ENCODE measurements around the gene SLC5A4.

DNA sequence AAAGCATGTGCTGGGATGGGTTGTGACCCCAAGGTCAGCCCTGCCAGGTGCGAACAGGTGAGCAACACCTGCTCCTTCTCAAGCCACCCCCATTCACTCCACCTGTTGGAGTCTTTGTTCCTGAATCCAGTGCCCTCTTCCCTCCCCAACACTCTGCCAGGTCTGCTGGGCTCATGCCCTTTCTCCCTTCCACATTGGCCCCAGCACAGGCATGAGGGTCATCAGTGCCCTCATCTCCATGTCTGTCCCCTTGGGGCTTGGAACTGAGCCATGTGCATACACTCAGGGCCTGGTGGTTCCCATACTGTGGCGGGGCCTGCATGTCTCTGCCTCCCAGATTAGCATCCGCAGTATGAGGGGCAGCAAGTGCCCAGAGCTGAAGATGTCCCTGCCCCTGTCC lies 69.3 kb downstream of the SLC5A4 start:
- no peak for TF ChIP-seq RAD21 (IDR thresholded peaks at IDR 0.05; ENCODE audit: low read depth)
- no peak for TF ChIP-seq NFIC (IDR thresholded peaks at IDR 0.05)
- TF ChIP-seq, protein P1, sequence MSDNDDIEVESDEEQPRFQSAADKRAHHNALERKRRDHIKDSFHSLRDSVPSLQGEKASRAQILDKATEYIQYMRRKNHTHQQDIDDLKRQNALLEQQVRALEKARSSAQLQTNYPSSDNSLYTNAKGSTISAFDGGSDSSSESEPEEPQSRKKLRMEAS (IDR thresholded peaks at IDR 0.05) = no peak
- TF ChIP-seq EP300 (IDR thresholded peaks at IDR 0.05; ENCODE audit: borderline replicate concordance) = no peak
- TF ChIP-seq, protein P2, sequence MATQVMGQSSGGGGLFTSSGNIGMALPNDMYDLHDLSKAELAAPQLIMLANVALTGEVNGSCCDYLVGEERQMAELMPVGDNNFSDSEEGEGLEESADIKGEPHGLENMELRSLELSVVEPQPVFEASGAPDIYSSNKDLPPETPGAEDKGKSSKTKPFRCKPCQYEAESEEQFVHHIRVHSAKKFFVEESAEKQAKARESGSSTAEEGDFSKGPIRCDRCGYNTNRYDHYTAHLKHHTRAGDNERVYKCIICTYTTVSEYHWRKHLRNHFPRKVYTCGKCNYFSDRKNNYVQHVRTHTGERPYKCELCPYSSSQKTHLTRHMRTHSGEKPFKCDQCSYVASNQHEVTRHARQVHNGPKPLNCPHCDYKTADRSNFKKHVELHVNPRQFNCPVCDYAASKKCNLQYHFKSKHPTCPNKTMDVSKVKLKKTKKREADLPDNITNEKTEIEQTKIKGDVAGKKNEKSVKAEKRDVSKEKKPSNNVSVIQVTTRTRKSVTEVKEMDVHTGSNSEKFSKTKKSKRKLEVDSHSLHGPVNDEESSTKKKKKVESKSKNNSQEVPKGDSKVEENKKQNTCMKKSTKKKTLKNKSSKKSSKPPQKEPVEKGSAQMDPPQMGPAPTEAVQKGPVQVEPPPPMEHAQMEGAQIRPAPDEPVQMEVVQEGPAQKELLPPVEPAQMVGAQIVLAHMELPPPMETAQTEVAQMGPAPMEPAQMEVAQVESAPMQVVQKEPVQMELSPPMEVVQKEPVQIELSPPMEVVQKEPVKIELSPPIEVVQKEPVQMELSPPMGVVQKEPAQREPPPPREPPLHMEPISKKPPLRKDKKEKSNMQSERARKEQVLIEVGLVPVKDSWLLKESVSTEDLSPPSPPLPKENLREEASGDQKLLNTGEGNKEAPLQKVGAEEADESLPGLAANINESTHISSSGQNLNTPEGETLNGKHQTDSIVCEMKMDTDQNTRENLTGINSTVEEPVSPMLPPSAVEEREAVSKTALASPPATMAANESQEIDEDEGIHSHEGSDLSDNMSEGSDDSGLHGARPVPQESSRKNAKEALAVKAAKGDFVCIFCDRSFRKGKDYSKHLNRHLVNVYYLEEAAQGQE (IDR thresholded peaks at IDR 0.05; ENCODE audit: low read depth) = no peak
- no peak for TF ChIP-seq TAF1 (IDR thresholded peaks at IDR 0.05; ENCODE audit: low read depth)
- no peak for TF ChIP-seq EGR1 (IDR thresholded peaks at IDR 0.05)
- no peak for TF ChIP-seq CEBPB (IDR thresholded peaks at IDR 0.05)
- no peak for TF ChIP-seq YY1 (IDR thresholded peaks at IDR 0.05; ENCODE audit: low read depth)
- no peak for TF ChIP-seq CREB1 (IDR thresholded peaks at IDR 0.05; ENCODE audit: low read depth)

All from Ishikawa (cell line).